DMS53 treated with DMSO at 0.1 percent for 48 hours (cell line): ENCODE measurements around the gene COG5.

Source experiments
- DNase-seq: peaks from one replicate; lab custom pipeline; 2025; ENCODE audit not compliant: unreplicated experiment; lab: John Stamatoyannopoulos, UW

Gene COG5

GRCh38 chr7:107396990-107397389 is 166.7 kb downstream of the COG5 start:
- no peak for DNase-seq

DNA sequence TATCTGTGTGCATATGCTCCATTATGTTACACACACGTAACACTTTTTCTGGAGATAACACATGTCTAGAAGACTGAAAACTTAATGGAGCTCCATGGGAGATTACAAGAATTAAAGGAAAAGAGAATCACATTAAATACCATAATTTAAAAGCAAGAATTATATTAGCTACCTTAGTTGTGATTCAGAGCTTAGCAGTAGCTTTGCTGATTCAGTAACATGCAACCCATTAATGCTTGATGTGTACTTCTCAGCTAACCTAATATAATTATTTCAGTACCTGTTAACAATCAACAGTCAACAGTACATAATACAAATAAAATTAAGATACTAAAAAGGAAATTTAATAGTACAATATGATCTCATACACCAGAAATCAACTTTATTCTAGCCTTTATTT is 167.6 kb downstream of the COG5 start:
- DNase-seq = no peak

DNA sequence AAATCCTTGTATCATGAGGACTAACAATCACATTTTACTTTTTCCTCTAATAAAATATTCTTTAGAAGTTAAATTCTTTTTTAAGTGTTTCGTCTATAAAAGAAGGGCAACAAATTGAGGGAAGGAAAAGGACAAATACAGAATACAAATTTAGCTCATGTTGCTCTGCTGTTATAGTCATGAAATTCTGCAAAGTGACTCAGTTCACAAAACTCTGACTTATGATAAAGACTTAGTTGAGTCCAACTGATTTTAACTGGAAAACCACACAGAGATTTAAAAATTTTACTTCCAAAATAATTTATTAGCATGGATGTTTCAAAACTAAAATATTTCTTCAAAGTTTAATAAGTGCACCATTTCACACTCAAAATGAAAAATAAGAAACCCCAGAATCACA is 168.9 kb downstream of the COG5 start:
- DNase-seq = no peak

GRCh38 chr7:107394276-107394675 is 169.4 kb downstream of the COG5 start:
- DNase-seq = no peak

GRCh38 chr7:107392830-107393229 is 170.9 kb downstream of the COG5 start:
- no peak for DNase-seq

DNA sequence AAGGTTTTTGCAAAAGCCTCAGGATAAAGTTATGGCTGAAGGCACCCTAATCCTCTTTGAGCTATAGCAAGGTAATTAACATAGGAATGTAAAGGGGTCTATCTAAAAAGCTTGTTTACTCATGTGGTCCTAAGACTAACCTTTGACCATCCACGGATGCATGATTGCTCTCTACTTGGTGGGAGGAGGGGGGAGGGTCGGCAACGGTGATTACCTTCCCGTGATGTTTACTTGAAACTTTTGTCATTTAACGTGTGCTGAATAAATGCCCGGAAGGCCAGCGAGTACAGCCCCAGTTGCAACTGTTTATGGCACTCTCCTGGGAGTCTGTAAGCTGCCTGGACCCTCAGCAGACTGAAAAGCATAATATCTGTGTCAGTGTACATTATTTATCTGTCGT is 172.8 kb downstream of the COG5 start:
- DNase-seq = no peak

DNA sequence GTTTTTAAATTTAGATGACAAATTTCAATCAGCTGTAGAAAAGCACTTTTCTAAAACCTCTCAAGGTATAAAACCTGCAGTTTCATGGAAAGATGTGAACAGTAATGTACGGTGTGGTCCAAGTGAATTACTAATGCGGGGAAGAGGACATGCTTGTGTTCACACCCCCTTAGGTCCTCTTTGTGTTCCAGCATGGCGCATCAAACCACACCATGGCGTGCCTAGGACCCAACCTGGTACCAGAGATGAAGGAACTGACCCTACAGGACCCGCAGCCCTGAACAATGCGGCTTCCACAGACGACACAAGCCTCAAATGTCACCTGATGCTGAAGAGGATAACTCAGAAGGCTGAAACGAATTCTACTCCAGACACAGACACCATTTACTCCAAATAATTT is 175.1 kb downstream of the COG5 start:
- DNase-seq = no peak

GRCh38 chr7:107387573-107388219 is 176.0 kb downstream of the COG5 start:
- DNase-seq = no peak

- no peak for DNase-seq
Observed at GRCh38 chr7:107387128-107387527, 176.6 kb downstream of the COG5 start.

DNA sequence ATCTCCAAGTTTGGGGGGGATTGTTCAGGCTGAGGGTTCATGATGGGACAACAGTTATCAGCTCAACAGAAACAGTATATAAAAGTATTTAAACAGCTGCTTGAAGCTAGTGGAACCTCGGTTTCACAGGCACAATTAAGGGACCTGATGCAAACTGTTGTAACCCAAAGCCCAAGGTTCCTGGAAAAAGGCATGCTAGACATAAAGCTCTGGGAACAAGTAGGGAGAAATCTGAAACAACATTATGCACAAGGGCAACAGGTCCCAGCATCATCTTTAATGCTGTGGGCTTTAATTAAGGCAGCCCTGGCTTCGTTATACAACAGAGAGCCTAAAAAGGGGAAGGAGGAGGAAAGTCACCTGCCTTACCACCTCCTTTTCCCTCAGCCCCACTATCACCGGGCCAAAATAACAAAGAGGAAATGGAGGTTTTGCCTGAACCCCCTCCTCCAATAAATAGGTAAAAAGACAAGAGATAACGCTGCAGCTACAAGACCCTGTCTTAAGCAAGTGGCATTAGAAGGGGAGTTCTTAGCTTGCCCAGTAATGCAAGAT is 177.1 kb downstream of the COG5 start:
- no peak for DNase-seq

GRCh38 chr7:107384025-107384424 is 179.7 kb downstream of the COG5 start:
- no peak for DNase-seq

DNA sequence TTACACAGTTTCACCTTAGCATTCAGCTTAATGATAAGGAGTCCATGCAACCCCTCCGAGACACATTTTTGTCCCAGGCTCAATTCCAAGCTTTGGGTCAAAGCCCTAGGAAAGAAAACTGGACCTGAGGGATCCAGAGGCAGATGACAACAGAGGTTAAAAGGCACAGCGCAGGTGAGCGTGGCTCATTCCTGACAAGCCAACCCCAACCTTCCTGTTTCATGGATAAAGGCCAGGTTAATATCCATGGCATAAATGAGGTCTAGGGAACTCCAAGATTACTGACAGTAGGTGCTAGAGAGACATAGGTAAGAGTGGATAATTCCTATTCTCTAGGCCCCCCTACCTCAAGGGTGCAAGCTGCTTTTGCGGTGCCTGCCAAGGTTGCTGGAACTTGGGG is 180.5 kb downstream of the COG5 start:
- no peak for DNase-seq

DNA sequence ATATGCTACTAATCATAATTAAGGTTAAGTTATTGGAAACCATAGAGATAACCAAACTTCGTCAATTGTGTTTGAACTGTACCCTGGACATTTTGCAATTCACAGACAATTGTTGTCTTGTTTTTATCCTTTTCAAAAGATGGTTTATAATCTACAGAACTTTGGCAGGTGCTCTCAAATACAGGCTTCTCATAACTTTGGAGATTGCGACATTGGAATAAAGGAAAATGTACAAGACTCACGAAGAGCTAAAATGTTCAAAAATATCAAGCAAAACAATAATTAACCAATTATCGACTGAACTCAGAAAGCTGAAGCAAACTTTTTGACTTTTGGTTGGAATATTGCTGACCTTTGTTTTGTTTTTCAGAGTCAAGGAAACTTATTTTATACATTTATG is 182.3 kb downstream of the COG5 start:
- DNase-seq = no peak

- no peak for DNase-seq
Observed at GRCh38 chr7:107373354-107373753, 190.4 kb downstream of the COG5 start.

- DNase-seq = no peak
Observed at GRCh38 chr7:107372298-107372697, 191.4 kb downstream of the COG5 start.

DNA sequence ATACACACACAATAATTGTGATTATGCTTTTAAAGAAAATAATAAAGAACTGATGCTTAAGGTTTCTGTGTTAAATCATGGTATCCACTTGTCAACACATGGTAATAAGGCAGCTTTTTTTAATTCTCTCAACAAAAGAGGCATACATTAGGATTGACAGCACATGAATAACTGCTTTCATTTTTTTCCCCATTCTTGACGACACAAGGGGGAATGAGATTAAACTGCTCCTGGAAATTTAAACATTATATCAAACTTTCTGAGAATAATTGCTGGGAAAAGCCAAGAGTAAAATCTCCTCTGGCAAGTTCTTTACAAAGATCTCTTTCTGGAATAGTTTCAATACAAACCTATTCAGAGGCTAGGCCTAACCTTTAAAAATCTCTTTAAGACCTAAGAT is 192.9 kb downstream of the COG5 start:
- no peak for DNase-seq

DNA sequence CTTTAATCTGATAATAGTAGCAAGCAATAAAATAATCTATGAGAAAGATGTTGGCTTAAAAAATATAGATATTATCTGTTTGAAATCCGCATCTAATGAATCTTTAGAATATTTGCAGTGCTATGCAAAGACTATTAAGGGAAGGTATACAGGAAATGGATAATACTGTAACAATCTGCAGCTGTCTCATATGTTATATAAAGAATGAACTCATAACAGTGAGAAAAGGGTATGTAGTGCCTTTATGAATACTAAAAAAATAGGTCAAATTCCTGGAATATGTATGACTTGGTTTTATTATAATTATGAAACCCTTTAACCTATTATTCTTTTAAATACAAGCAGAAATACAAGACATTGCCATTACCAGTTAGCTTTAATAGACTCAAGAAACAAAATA is 198.9 kb downstream of the COG5 start:
- no peak for DNase-seq

DNA sequence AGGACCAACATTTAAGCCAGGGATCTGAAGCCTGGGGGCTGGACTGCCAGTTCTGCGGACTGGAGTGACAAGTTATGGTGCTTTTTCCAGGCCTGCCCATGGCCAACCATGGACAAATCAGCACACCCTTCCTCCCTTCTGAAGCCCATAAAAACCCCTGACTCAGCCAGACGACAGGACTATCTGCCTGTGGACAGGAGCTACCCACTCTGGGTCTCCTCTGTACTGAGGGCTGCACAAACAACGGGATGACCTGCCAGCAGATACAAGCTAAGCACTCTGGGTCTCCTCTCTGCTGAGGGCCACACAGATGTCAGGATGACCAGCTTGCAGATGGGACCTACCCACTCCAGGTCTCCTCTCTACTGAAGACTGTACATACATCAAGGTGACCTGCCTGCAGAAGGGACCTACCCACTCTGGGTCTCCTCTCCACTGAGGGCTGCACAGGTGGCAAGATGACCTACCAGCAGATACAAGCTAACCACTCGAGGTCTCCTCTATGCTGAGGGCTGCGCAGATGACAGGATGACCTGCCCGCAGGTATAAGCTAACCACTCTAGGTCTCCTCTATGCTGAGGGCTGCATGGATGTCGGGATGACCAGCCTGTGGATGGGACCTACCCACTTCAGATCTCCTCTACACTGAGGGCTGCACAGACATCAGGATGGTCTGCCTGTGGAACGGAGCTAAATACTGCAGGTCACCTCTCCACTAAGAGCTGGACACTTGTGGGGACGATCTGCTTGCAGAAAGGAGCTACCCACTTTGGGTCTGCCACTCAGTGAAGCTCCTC is 204.0 kb downstream of the COG5 start:
- DNase-seq = no peak

DNA sequence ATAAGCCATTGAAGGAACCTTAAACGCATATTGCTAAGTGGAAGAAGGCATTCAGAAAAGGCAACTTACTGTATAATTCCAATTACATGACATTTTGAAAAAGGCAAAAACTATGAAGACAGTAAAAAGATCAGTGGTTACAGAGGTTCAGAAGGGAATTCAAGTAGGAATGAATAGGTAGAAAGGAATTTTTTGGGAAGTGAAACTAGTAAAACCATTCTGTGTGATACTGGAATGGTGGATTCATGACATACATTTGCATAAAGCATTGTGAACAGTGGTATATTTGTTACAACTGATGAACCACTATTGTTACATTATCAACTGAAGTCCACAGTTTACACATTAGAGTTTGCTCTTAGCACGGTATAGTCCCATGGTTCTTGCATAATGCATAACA is 208.1 kb downstream of the COG5 start:
- no peak for DNase-seq

GRCh38 chr7:107354640-107355039 is 209.1 kb downstream of the COG5 start:
- no peak for DNase-seq

DNA sequence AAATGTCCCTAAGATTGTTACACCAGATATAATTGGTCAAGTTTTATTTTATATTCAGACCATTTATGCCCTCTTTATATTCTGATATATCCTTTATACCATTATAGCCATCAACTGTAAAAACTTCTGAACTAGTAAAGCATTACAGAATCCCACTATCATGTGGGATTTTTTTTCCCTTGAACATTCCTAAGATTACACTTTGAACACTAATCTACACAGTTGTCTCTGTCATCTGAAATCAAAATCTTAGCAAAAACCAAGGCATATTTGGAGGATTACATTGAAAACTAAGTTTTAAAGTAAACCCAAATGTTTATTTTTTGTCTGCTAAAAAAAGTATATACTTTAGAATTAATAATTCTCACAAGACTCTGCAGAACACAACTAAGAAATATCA is 210.0 kb downstream of the COG5 start:
- DNase-seq = no peak

DNA sequence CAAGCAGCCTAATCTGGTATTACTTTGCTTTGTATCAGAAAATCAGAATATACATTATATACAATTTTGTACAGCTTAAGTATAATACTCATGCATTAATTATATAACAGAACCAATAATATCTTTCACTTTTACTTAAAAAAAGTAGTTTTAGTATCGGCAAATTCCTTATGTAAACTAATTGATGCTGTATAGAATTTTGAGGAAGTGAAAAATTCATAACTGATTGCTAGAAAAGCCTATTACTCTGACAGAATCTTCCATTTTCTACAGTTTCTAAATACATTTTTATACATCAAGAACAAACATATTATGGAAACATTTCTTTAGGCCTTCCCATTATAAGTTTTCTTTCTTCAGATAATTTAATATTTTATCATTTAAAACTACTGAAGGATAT is 217.8 kb downstream of the COG5 start:
- no peak for DNase-seq

DNA sequence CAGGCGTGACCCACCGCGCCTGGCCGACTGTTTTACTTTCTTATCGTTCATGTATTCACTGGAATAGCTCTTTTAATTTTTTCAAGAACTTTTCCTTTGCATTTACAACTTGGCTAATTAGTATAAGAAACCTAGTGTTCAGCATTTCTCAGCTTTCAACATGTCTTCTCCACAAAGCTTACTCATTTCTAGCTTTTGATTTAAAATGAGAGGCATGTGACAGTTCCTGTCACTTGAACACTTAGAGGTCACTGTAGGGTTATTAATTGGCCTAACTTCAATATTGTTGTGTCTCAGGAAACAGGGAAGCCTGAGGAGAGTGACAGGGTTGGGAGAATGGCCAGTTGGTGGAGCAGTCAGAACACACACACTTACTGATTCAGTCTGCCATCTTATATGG is 218.9 kb downstream of the COG5 start:
- DNase-seq = no peak
